ENCODE measurements around the gene ZSCAN1.

GRCh38 chr19:58037927-58038687, 4.3 kb downstream of the ZSCAN1 start:
- TF ChIP-seq POLR2A (IDR thresholded peaks at IDR 0.05), result no peak
- TF ChIP-seq, protein P1, sequence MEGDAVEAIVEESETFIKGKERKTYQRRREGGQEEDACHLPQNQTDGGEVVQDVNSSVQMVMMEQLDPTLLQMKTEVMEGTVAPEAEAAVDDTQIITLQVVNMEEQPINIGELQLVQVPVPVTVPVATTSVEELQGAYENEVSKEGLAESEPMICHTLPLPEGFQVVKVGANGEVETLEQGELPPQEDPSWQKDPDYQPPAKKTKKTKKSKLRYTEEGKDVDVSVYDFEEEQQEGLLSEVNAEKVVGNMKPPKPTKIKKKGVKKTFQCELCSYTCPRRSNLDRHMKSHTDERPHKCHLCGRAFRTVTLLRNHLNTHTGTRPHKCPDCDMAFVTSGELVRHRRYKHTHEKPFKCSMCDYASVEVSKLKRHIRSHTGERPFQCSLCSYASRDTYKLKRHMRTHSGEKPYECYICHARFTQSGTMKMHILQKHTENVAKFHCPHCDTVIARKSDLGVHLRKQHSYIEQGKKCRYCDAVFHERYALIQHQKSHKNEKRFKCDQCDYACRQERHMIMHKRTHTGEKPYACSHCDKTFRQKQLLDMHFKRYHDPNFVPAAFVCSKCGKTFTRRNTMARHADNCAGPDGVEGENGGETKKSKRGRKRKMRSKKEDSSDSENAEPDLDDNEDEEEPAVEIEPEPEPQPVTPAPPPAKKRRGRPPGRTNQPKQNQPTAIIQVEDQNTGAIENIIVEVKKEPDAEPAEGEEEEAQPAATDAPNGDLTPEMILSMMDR (IDR thresholded peaks at IDR 0.05), result no peak

All from tibial nerve (tissue), 3 donors.